ENCODE results near the gene HOXD10.

Gene HOXD10

DNA sequence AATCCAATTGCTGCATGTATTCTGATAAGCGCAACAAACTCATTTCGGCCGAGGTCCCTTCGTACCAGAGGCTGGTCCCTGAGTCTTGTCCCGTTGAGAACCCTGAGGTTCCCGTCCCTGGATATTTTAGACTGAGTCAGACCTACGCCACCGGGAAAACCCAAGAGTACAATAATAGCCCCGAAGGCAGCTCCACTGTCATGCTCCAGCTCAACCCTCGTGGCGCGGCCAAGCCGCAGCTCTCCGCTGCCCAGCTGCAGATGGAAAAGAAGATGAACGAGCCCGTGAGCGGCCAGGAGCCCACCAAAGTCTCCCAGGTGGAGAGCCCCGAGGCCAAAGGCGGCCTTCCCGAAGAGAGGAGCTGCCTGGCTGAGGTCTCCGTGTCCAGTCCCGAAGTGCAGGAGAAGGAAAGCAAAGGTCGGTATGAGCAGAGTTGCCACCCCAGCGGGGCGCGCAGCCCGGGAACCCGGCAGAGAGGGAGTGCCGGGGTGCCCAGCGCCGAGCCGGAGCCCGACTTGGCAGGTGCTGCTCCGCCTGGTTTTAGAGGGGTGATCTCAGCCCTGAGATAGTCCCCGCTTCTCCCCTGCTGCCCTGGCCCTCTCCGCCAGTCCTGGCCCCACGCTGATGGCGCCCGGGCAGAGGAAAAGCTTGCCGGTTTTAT is 714 bp downstream of the HOXD10 start:
- Mint-ChIP-seq H3K4me3 (peak overlapping the region; percentile 86), H3K36me3 (ENCODE audit: low read depth) (no peaks in the 10 kb centered on the region), H3K9me3 (no peaks in the 10 kb centered on the region), H3K27me3 (ENCODE audit: low read depth, poor library complexity) (peaks cover 63% of the 10 kb centered on the region), H3K27ac (peak overlapping the region; percentile 93), H3K4me1 (peaks cover 85% of the 10 kb centered on the region)
- no peak for TF ChIP-seq CTCF (IDR thresholded peaks at IDR 0.05)
- peak; percentile 20 for DNase-seq

GRCh38 chr2:176117823-176118371 is 1.3 kb downstream of the HOXD10 start:
- peaks cover 57% of the 10 kb centered on the region for H3K27me3 Mint-ChIP-seq (ENCODE audit: low read depth, poor library complexity)
- H3K36me3 Mint-ChIP-seq (ENCODE audit: low read depth): no peaks in the 10 kb centered on the region
- peak overlapping the region; percentile 56 for H3K27ac Mint-ChIP-seq
- no peak for TF ChIP-seq CTCF (IDR thresholded peaks at IDR 0.05)
- H3K4me3 Mint-ChIP-seq: peak overlapping the region; percentile 86
- no peaks in the 10 kb centered on the region for H3K9me3 Mint-ChIP-seq
- DNase-seq: peak; percentile 11
- peaks cover 79% of the 10 kb centered on the region for H3K4me1 Mint-ChIP-seq

DNA sequence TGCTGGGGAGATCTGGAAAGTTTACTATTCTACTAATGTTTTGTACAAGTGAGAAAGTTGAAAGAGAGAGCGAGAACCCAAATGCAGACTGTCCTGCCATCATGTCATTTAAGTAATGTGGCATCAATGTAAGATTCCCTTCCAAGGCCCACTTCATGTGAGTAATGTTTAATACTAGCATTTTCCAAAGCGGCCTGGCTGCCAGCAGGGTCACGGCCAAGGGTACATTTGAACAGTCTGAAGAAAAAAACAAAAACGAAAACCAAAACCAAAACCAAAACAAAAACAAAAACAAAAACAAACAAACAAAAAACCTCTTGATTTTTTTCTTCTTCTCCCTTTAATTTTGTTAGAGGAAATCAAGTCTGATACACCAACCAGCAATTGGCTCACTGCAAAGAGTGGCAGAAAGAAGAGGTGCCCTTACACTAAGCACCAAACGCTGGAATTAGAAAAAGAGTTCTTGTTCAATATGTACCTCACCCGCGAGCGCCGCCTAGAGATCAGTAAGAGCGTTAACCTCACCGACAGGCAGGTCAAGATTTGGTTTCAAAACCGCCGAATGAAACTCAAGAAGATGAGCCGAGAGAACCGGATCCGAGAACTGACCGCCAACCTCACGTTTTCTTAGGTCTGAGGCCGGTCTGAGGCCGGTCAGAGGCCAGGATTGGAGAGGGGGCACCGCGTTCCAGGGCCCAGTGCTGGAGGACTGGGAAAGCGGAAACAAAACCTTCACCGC is 2.2 kb downstream of the HOXD10 start:
- no peaks in the 10 kb centered on the region for H3K9me3 Mint-ChIP-seq
- H3K27ac Mint-ChIP-seq: peak overlapping the region; percentile 97
- peak; percentile 77 for DNase-seq
- peaks cover 70% of the 10 kb centered on the region for H3K4me1 Mint-ChIP-seq
- H3K27me3 Mint-ChIP-seq (ENCODE audit: low read depth, poor library complexity): peaks cover 48% of the 10 kb centered on the region
- peak; percentile 72 for TF ChIP-seq CTCF (IDR thresholded peaks at IDR 0.05)
- peaks cover 2% of the 10 kb centered on the region for H3K36me3 Mint-ChIP-seq (ENCODE audit: low read depth)
- H3K4me3 Mint-ChIP-seq: peak overlapping the region; percentile 86

GRCh38 chr2:176120364-176121189 is 4.0 kb downstream of the HOXD10 start:
- no peak for TF ChIP-seq CTCF (IDR thresholded peaks at IDR 0.05)
- Mint-ChIP-seq H3K27ac (peak overlapping the region; percentile 99), H3K4me3 (peak overlapping the region; percentile 86), H3K9me3 (no peaks in the 10 kb centered on the region), H3K4me1 (peaks cover 68% of the 10 kb centered on the region), H3K36me3 (ENCODE audit: low read depth) (peaks cover 13% of the 10 kb centered on the region), H3K27me3 (ENCODE audit: low read depth, poor library complexity) (peaks cover 33% of the 10 kb centered on the region)
- no peak for DNase-seq

DNA sequence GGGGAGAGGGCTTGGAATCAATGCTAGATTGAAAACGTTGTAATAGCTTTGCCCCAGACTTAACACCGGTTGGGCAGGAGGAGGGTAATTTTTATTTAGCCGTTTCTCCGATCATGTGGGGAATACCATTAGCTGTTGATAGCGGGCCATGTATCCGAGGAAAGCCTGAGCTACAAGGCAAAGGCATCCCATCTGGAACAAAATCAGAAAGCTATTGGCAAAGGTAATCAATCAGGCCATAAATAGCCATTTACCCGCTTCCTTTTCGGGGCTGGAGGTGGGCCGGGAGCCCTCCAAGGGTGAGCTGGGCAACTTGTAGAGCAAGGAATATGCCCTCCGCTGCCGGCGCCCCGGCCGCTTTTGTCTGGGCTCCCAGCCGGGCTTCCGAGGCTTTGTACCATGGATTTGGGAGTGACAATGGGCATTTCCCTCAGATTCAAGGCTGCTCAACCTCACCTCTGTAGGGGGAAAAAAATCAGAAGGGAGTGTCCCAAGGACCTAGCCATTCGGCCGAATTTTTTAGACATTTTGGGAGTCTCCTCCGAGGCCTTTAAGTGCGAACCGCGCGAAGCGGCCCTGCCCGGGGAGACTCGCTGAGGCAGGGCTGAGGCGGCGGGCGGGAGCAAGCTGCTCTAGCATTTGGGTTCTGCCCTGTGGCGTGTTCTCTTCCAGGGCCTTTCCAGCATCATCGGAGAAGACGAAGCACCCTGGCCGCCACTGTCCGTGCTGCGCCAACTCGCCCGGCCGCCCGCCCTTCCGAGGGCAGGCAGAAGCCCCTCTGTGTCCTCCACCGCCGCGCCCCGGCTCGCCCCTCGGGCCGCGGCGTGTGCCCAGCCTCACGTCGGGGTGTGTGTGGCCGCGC is 4.8 kb downstream of the HOXD10 start:
- H3K9me3 Mint-ChIP-seq: no peaks in the 10 kb centered on the region
- peak overlapping the region; percentile 99 for H3K27ac Mint-ChIP-seq
- TF ChIP-seq CTCF (IDR thresholded peaks at IDR 0.05): no peak
- peak overlapping the region; percentile 86 for H3K4me3 Mint-ChIP-seq
- DNase-seq: no peak
- peaks cover 26% of the 10 kb centered on the region for H3K27me3 Mint-ChIP-seq (ENCODE audit: low read depth, poor library complexity)
- H3K36me3 Mint-ChIP-seq (ENCODE audit: low read depth): peaks cover 13% of the 10 kb centered on the region
- H3K4me1 Mint-ChIP-seq: peaks cover 69% of the 10 kb centered on the region

Data from nephron progenitor cell (in vitro differentiated cells).